DND-41 (cell line): ENCODE data around the gene MYB.

Experiments
- ATAC-seq: fragments of 200-7000 bp; cut with Tn5 transposase; 3 replicates; pipeline ENCODE4 v1.9.1; 2021; ENCODE audit warnings: low read depth; ENCODE audit not compliant: insufficient read depth
- DNase-seq: peaks from one replicate; pipeline ENCODE4 v3.0.0-alpha.2; 2020
- H2AFZ ChIP-seq: 2 replicates; pipeline ENCODE4 v1.6.0; 2012; ENCODE audit warnings: low read depth, low read length
- H3K27ac ChIP-seq: 2 replicates; pipeline ENCODE4 v1.5.1; 2012; ENCODE audit warnings: low read length, inconsistent platforms
- H3K27me3 ChIP-seq: fragments of 200-600 bp; sonication (generic); 2 replicates; pipeline ENCODE4 v1.6.0; 2012; ENCODE audit warnings: low read length, mild to moderate bottlenecking, inconsistent platforms; ENCODE audit not compliant: insufficient read depth, poor library complexity
- H3K36me3 ChIP-seq: 2 replicates; pipeline ENCODE4 v1.5.1; 2012; ENCODE audit warnings: low read length, inconsistent platforms; ENCODE audit not compliant: insufficient read depth
- H3K4me1 ChIP-seq: 2 replicates; pipeline ENCODE4 v1.5.1; 2012; ENCODE audit warnings: mild to moderate bottlenecking, low read length; ENCODE audit not compliant: insufficient read depth
- H3K4me2 ChIP-seq: 2 replicates; pipeline ENCODE4 v1.6.0; 2012; ENCODE audit warnings: mild to moderate bottlenecking, moderate library complexity, low read length, inconsistent platforms; ENCODE audit not compliant: insufficient read depth
- H3K4me3 ChIP-seq, 2 experiments: fragments of 200-600 bp in 1 of 2; shearing (Covaris generic) in 1 of 2; 2 replicates each; pipeline ENCODE4 v1.5.1; 2012 to 2016; ENCODE audit warnings: inconsistent platforms in 2 of 2, low read length in 2 of 2, mild to moderate bottlenecking in 2 of 2, low read depth in 1 of 2, moderate library complexity in 1 of 2
- H3K79me2 ChIP-seq: 2 replicates; pipeline ENCODE4 v1.6.0; 2012; ENCODE audit warnings: low read length, inconsistent platforms; ENCODE audit not compliant: insufficient read depth
- H3K9ac ChIP-seq: 2 replicates; pipeline ENCODE4 v1.6.0; 2012; ENCODE audit warnings: low read depth, mild to moderate bottlenecking, inconsistent platforms, low read length, moderate library complexity
- H3K9me3 ChIP-seq: 2 replicates; pipeline ENCODE4 v1.5.1; 2012; ENCODE audit warnings: low read length, moderate library complexity, mild to moderate bottlenecking, inconsistent platforms; ENCODE audit not compliant: insufficient read depth, severe bottlenecking
- H4K20me1 ChIP-seq: 2 replicates; pipeline ENCODE4 v1.6.0; 2012; ENCODE audit warnings: low read length; ENCODE audit not compliant: insufficient read depth
- CTCF ChIP-seq: IDR thresholded peaks from 2 replicates; pipeline ENCODE4 v1.5.1; 2012; ENCODE audit warnings: borderline replicate concordance, low read length, moderate library complexity, mild to moderate bottlenecking; ENCODE audit not compliant: poor library complexity, severe bottlenecking; ENCODE audit errors: extremely low read depth
- EZH2 ChIP-seq: IDR thresholded peaks from 3 replicates; pipeline ENCODE4 v1.6.1; 2012; ENCODE audit warnings: borderline replicate concordance, low read depth, mild to moderate bottlenecking, moderate library complexity, low read length, inconsistent platforms; ENCODE audit not compliant: severe bottlenecking

The MYB gene

GRCh38 chr6:135186255-135186654 lies 5.1 kb downstream of the MYB start:
- peaks cover 76% of the 10 kb centered on the region for H3K4me1 ChIP-seq
- H3K4me2 ChIP-seq = peak overlapping the region; percentile 94
- peak overlapping the region; percentile 93; the same call in 1 of the 2 replicates for H3K9ac ChIP-seq
- peaks cover 70% of the 10 kb centered on the region for H4K20me1 ChIP-seq
- DNase-seq (no peak), ATAC-seq (no peak)
- no peaks in the 10 kb centered on the region for H3K9me3 ChIP-seq
- H2AFZ ChIP-seq = no peak overlapping the region
- no peaks in the 10 kb centered on the region for H3K27me3 ChIP-seq
- peaks cover 100% of the 10 kb centered on the region for H3K79me2 ChIP-seq
- H3K36me3 ChIP-seq = peaks cover 96% of the 10 kb centered on the region
- H3K4me3 ChIP-seq = peak overlapping the region in 1 of 2 experiments; percentile 88; a peak in 2 of 4 replicates
- H3K27ac ChIP-seq = peak overlapping the region; percentile 97; the same call in 1 of the 2 replicates
- TF ChIP-seq EZH2 (no peak), CTCF (no peak)

GRCh38 chr6:135187372-135187771 lies 6.3 kb downstream of the MYB start:
- ATAC-seq (no peak), DNase-seq (no peak)
- H3K9me3 ChIP-seq = no peaks in the 10 kb centered on the region
- peaks cover 74% of the 10 kb centered on the region for H4K20me1 ChIP-seq
- no peak for TF ChIP-seq EZH2
- TF ChIP-seq CTCF = no peak
- H2AFZ ChIP-seq = no peak overlapping the region
- no peak overlapping the region; a peak in 1 of 4 replicates for H3K4me3 ChIP-seq
- peaks cover 87% of the 10 kb centered on the region for H3K4me1 ChIP-seq
- peaks cover 97% of the 10 kb centered on the region for H3K36me3 ChIP-seq
- no peaks in the 10 kb centered on the region for H3K27me3 ChIP-seq
- H3K79me2 ChIP-seq = peaks cover 100% of the 10 kb centered on the region
- no peak overlapping the region for H3K27ac ChIP-seq
- no peak overlapping the region for H3K9ac ChIP-seq
- peak overlapping the region; percentile 94 for H3K4me2 ChIP-seq

- no peak for ATAC-seq
- H2AFZ ChIP-seq = no peak overlapping the region
- H3K4me3 ChIP-seq = peak overlapping the region in 1 of 2 experiments; percentile 20; a peak in 1 of 4 replicates
- H3K27me3 ChIP-seq = no peaks in the 10 kb centered on the region
- H3K79me2 ChIP-seq = peaks cover 99% of the 10 kb centered on the region
- peaks cover 97% of the 10 kb centered on the region for H3K36me3 ChIP-seq
- no peak overlapping the region for H3K9ac ChIP-seq
- peak overlapping the region; percentile 29; the same call in 1 of the 2 replicates for H3K4me2 ChIP-seq
- H4K20me1 ChIP-seq = peaks cover 69% of the 10 kb centered on the region
- DNase-seq = no peak
- H3K4me1 ChIP-seq = peaks cover 93% of the 10 kb centered on the region
- H3K9me3 ChIP-seq = no peaks in the 10 kb centered on the region
- peak overlapping the region; percentile 22 for H3K27ac ChIP-seq
- TF ChIP-seq CTCF (no peak), EZH2 (no peak)
Measured at GRCh38 chr6:135188718-135189117, 7.6 kb downstream of the MYB start.

- DNase-seq = no peak
- peaks cover 68% of the 10 kb centered on the region for H4K20me1 ChIP-seq
- TF ChIP-seq CTCF (no peak), EZH2 (no peak)
- H2AFZ ChIP-seq = no peak overlapping the region
- H3K9ac ChIP-seq = 0 out of 2 replicates have a peak overlapping the region, but pooled peaks have one; percentile 1
- H3K4me3 ChIP-seq = no peak overlapping the region
- H3K9me3 ChIP-seq = no peaks in the 10 kb centered on the region
- no peak for ATAC-seq
- peaks cover 94% of the 10 kb centered on the region for H3K4me1 ChIP-seq
- H3K36me3 ChIP-seq = peaks cover 97% of the 10 kb centered on the region
- H3K4me2 ChIP-seq = peak overlapping the region; percentile 29; the same call in 1 of the 2 replicates
- no peaks in the 10 kb centered on the region for H3K27me3 ChIP-seq
- H3K27ac ChIP-seq = peak overlapping the region; percentile 22; the same call in 1 of the 2 replicates
- H3K79me2 ChIP-seq = peaks cover 99% of the 10 kb centered on the region
Measured at GRCh38 chr6:135189344-135189743, 8.2 kb downstream of the MYB start.
